Ovary (tissue), 3 donors: ENCODE results near the gene OR2T6.

Experiments used
- CTCF ChIP-seq, 3 donors: fragments of 450-650 bp in 2 of 3; fragments of 200-600 bp in 1 of 3; IDR thresholded peaks; one replicate each; pipeline versions ENCODE4 v1.5.1 to v1.8.0; 2016 to 2022; ENCODE audit warnings: antibody characterized with exemption in 3 of 3, mild to moderate bottlenecking in 1 of 3
- EP300 ChIP-seq: sonication (generic); formaldehyde crosslinking; IDR thresholded peaks from one replicate; pipeline ENCODE4 v1.6.1; 2017; ENCODE audit warnings: antibody characterized with exemption
- POLR2A ChIP-seq: fragments of 450-650 bp; IDR thresholded peaks from one replicate; pipeline ENCODE4 v1.6.1; 2017; ENCODE audit warnings: antibody characterized with exemption, mild to moderate bottlenecking, moderate library complexity
- donor health status: DM: no; HTN: no; CAD: no.

GRCh38 chr1:248348475-248348874 lies 27.1 kb upstream of the OR2T6 start, which contains the start of gene OR14C36:
- no peak for TF ChIP-seq POLR2A
- TF ChIP-seq CTCF (IDR thresholded peaks at IDR 0.05): no peak
- no peak for TF ChIP-seq EP300
